H1 (cell line): ENCODE data around the gene GBF1. TPM values are rescaled to one million over a fixed set of nuclear protein-coding genes. Genes with fewer than 3 reads are reported as not detected.

Experiments used
- ASH2L ChIP-seq: fragments of 200-600, 300-600 bp; sonication (generic); IDR thresholded peaks from one replicate; pipeline ENCODE4 v1.7.1; 2017; ENCODE audit warnings: low read length
- BCL11A ChIP-seq, 2 experiments: IDR thresholded peaks; one replicate each; pipeline ENCODE4 v1.6.1; 2011; ENCODE audit warnings: low read depth in 2 of 2, low read length in 2 of 2, mild to moderate bottlenecking in 2 of 2
- BRCA1 ChIP-seq: IDR thresholded peaks from 2 replicates; pipeline ENCODE4 v1.6.1; 2012; ENCODE audit warnings: low read depth, low read length, improper control_type of control experiment
- CHD1 ChIP-seq: IDR thresholded peaks from 2 replicates; pipeline ENCODE4 v1.6.1; 2012; ENCODE audit warnings: low read depth, low read length, improper control_type of control experiment
- CREB1 ChIP-seq: IDR thresholded peaks from 2 replicates; pipeline ENCODE4 v1.6.1; 2012; ENCODE audit warnings: inconsistent platforms
- CTBP2 ChIP-seq: IDR thresholded peaks from 2 replicates; pipeline ENCODE4 v1.7.0; 2011; ENCODE audit warnings: borderline replicate concordance, mild to moderate bottlenecking, moderate library complexity, mixed read lengths, low read length; ENCODE audit not compliant: insufficient read depth, insufficient read length
- E2F6 ChIP-seq: IDR thresholded peaks from 2 replicates; pipeline ENCODE4 v1.6.1; 2012; ENCODE audit warnings: inconsistent platforms
- EGR1 ChIP-seq: IDR thresholded peaks from 2 replicates; pipeline ENCODE4 v1.6.1; 2011; ENCODE audit warnings: low read depth, low read length, borderline replicate concordance
- GABPA ChIP-seq: IDR thresholded peaks from 2 replicates; pipeline ENCODE4 v1.6.1; 2011; ENCODE audit warnings: mild to moderate bottlenecking, low read length, moderate library complexity, borderline replicate concordance; ENCODE audit not compliant: insufficient read depth
- GTF2F1 ChIP-seq: IDR thresholded peaks from 2 replicates; pipeline ENCODE4 v1.6.1; 2012; ENCODE audit warnings: low read depth, low read length, improper control_type of control experiment, borderline replicate concordance
- HDAC6 ChIP-seq: IDR thresholded peaks from one replicate; pipeline ENCODE4 v1.7.1; 2012; ENCODE audit warnings: low read depth, mild to moderate bottlenecking, inconsistent platforms, low read length, moderate library complexity
- KDM4A ChIP-seq: IDR thresholded peaks from one replicate; pipeline ENCODE4 v1.7.1; 2012; ENCODE audit warnings: low read depth, mild to moderate bottlenecking, moderate library complexity, low read length, inconsistent platforms; ENCODE audit not compliant: severe bottlenecking
- NANOG ChIP-seq: IDR thresholded peaks from 2 replicates; pipeline ENCODE4 v1.6.1; 2011; ENCODE audit warnings: low read length, low read depth, mild to moderate bottlenecking, inconsistent platforms; ENCODE audit not compliant: insufficient read depth, poor library complexity, severe bottlenecking
- POLR2AphosphoS5 ChIP-seq: IDR thresholded peaks from 2 replicates; pipeline ENCODE4 v1.6.1; 2011; ENCODE audit warnings: low read depth, low read length
- POU5F1 ChIP-seq: IDR thresholded peaks from 2 replicates; pipeline ENCODE4 v1.6.1; 2011; ENCODE audit warnings: low read depth, mild to moderate bottlenecking, low read length, moderate library complexity
- RAD21 ChIP-seq, 2 experiments: IDR thresholded peaks in 1 of 2; conservative IDR thresholded peaks in 1 of 2; 2 replicates each; pipeline ENCODE4 v1.6.1; 2011; ENCODE audit warnings: low read depth in 2 of 2, low read length in 2 of 2, improper control_type of control experiment in 1 of 2, inconsistent platforms in 1 of 2, mild to moderate bottlenecking in 1 of 2, moderate library complexity in 1 of 2
- RBBP5 ChIP-seq: IDR thresholded peaks from 2 replicates; pipeline ENCODE4 v1.7.1; 2012; ENCODE audit warnings: low read depth, mild to moderate bottlenecking, inconsistent platforms, low read length, moderate library complexity, borderline replicate concordance
- SAP30 ChIP-seq: fragments of 300-600 bp; sonication (generic); IDR thresholded peaks from 2 replicates; pipeline ENCODE4 v1.7.1; 2012; ENCODE audit warnings: low read length, moderate library complexity, mild to moderate bottlenecking, inconsistent platforms; ENCODE audit not compliant: insufficient read depth, insufficient replicate concordance
- SIRT6 ChIP-seq: IDR thresholded peaks from one replicate; pipeline ENCODE4 v1.7.1; 2012; ENCODE audit warnings: low read length, inconsistent platforms
- SP4 ChIP-seq: IDR thresholded peaks from 2 replicates; pipeline ENCODE4 v1.6.1; 2012; ENCODE audit warnings: low read length, inconsistent platforms
- TAF1 ChIP-seq: IDR thresholded peaks from 2 replicates; pipeline ENCODE4 v1.6.1; 2011; ENCODE audit warnings: mild to moderate bottlenecking, low read depth, low read length
- ZNF274 ChIP-seq: IDR thresholded peaks from 2 replicates; pipeline ENCODE4 v1.7.0; 2012; ENCODE audit warnings: low read length, borderline replicate concordance; ENCODE audit errors: extremely low read depth
- polyA plus RNA-seq, 7 experiments: library from polyadenylated mRNA; depleted of rRNA in 3 of 7; stranded (reverse) in 5 of 7; unstranded in 2 of 7; fragments of >200 nt in 5 of 7; fragments of 200-250 nt in 2 of 7; gene quantifications; 1 replicate in 5 of 7; 2 replicates in 1 of 7; 4 replicates in 1 of 7; pipeline versions ENCODE4 v1.2.1 to v1.2.3, GENCODE V29; 2011 to 2013; ENCODE audit warnings: missing spikeins in 2 of 7, mixed read lengths in 2 of 7
- total RNA-seq: library from RNA; stranded (reverse); fragmentation: NEBNext Ultra II Directional; extraction: Animal tissue kit (Norgen Biotek cat#: 25700); gene quantifications from 2 replicates; pipeline ENCODE4 v1.2.1, GENCODE V29; 2021

GBF1 gene
- total and polyA plus RNA-seq, 2 of the 8 experiments (the other 6 are each of a cell fraction or from before 2014, with no cell fraction given): 11.0 to 25.5 TPM

- TF ChIP-seq E2F6 (peak; percentile 48; the same call in 1 of the 2 replicates), RBBP5 (no peak), SIRT6 (no peak), POU5F1 (no peak), EGR1 (no peak), BRCA1 (no peak), CREB1 (peak; percentile 25; the same call in 1 of the 2 replicates), SP4 (no peak), POLR2AphosphoS5 (no peak; the same call in 1 of the 2 replicates), BCL11A (IDR thresholded peaks at IDR 0.05; ENCODE audit: low read depth in 2 of 2, low read length in 2 of 2) (no peak), CHD1 (no peak), ZNF274 (no peak), GTF2F1 (no peak), TAF1 (peak; percentile 44; the same call in 1 of the 2 replicates), ASH2L (no peak), RAD21 (IDR thresholded peaks at IDR 0.05 in 1 of 2, conservative IDR thresholded peaks at IDR 0.05 in 1 of 2; ENCODE audit: low read depth in 2 of 2, low read length in 2 of 2) (no peak), CTBP2 (no peak), GABPA (no peak), SAP30 (no peak), NANOG (no peak), HDAC6 (no peak), KDM4A (no peak)
These were observed 173.4 kb downstream of the GBF1 start, which contains the start of gene PSD (continued) for GRCh38 chr10:102418622-102419268.
